CD14-positive monocyte (primary cell): ENCODE data around the gene SHC2. TPM values are rescaled to one million over a fixed set of nuclear protein-coding genes. Genes with fewer than 3 reads are reported as not detected.

Experiments
- DNase-seq, 3 donors: peaks; one replicate each; pipeline ENCODE4 v3.0.0-alpha.2; 2011 to 2022
- H2AFZ ChIP-seq: 2 replicates; pipeline ENCODE4 v1.6.0; 2012; ENCODE audit warnings: mild to moderate bottlenecking, low read depth, low read length, inconsistent platforms; ENCODE audit not compliant: insufficient read depth, poor library complexity, severe bottlenecking
- H3K27ac ChIP-seq, 2 donors: 1 replicate in 1 of 2; 2 replicates in 1 of 2; pipeline ENCODE4 v1.5.1; 2012 to 2013; ENCODE audit warnings: low read length in 2 of 2, control low read depth in 1 of 2, inconsistent platforms in 1 of 2, low read depth in 1 of 2, mild to moderate bottlenecking in 1 of 2
- H3K27me3 ChIP-seq, 2 donors: one replicate each; pipeline versions ENCODE4 v1.6.0 to v1.6.1; 2011 to 2013; ENCODE audit warnings: low read length in 2 of 2; ENCODE audit not compliant: control insufficient read depth in 2 of 2, insufficient read depth in 2 of 2
- H3K36me3 ChIP-seq, 2 donors: replicated peaks in 1 of 2; 1 replicate in 1 of 2; 2 replicates in 1 of 2; pipeline versions ENCODE4 v1.5.1 to v1.6.1; 2012 to 2013; ENCODE audit warnings: low read length in 2 of 2, control low read depth in 1 of 2, inconsistent platforms in 1 of 2, mild to moderate bottlenecking in 1 of 2; ENCODE audit not compliant: insufficient read depth in 2 of 2, control insufficient read depth in 1 of 2
- H3K4me1 ChIP-seq, 2 donors: 1 replicate in 1 of 2; 2 replicates in 1 of 2; pipeline versions ENCODE4 v1.5.1 to v1.6.1; 2012 to 2013; ENCODE audit warnings: low read length in 2 of 2, control low read depth in 1 of 2, inconsistent platforms in 1 of 2, mild to moderate bottlenecking in 1 of 2, moderate library complexity in 1 of 2; ENCODE audit not compliant: insufficient read depth in 2 of 2, control insufficient read depth in 1 of 2
- H3K4me2 ChIP-seq: replicated peaks from 2 replicates; pipeline ENCODE3; 2012; ENCODE audit warnings: low read length, moderate library complexity, mild to moderate bottlenecking; ENCODE audit not compliant: poor library complexity, severe bottlenecking; ENCODE audit errors: extremely low read depth
- H3K4me3 ChIP-seq, 3 experiments: fragments of 200-600 bp in 1 of 3; sonication (generic) in 1 of 3; replicated peaks in 1 of 3; 1 replicate in 2 of 3; 2 replicates in 1 of 3; pipeline ENCODE4 v1.5.1; 2011 to 2013; ENCODE audit warnings: low read length in 3 of 3, mild to moderate bottlenecking in 3 of 3, control low read depth in 2 of 3, low read depth in 2 of 3, inconsistent platforms in 1 of 3, moderate library complexity in 1 of 3
- H3K79me2 ChIP-seq: 2 replicates; pipeline ENCODE4 v1.6.0; 2012; ENCODE audit warnings: mild to moderate bottlenecking, control low read depth, inconsistent platforms, low read length, moderate library complexity; ENCODE audit not compliant: insufficient read depth
- H3K9ac ChIP-seq: 2 replicates; pipeline ENCODE4 v1.6.0; 2017; ENCODE audit warnings: low read length, mild to moderate bottlenecking; ENCODE audit not compliant: insufficient read depth, poor library complexity, severe bottlenecking
- H3K9me3 ChIP-seq, 2 donors: replicated peaks in 1 of 2; 1 replicate in 1 of 2; 2 replicates in 1 of 2; pipeline versions ENCODE4 v1.5.1 to v1.6.1; 2012 to 2013; ENCODE audit warnings: low read length in 2 of 2, control low read depth in 1 of 2; ENCODE audit not compliant: control insufficient read depth in 1 of 2, insufficient read depth in 1 of 2
- H4K20me1 ChIP-seq: 2 replicates; pipeline ENCODE4 v1.6.0; 2012; ENCODE audit warnings: mild to moderate bottlenecking, low read length, control low read depth, moderate library complexity; ENCODE audit not compliant: insufficient read depth
- H3K27ac Mint-ChIP-seq, 7 donors: one replicate each; pipeline ENCODE4 v1.8.0; 2020; ENCODE audit warnings: mild to moderate bottlenecking in 7 of 7, mixed read lengths in 7 of 7, moderate library complexity in 6 of 7, inconsistent platforms in 2 of 7
- H3K27me3 Mint-ChIP-seq, 3 donors: one replicate each; pipeline ENCODE4 v1.8.0; 2021 to 2022; ENCODE audit warnings: low read depth in 3 of 3, mild to moderate bottlenecking in 3 of 3, mixed read lengths in 3 of 3, moderate library complexity in 3 of 3, inconsistent platforms in 1 of 3
- H3K36me3 Mint-ChIP-seq, 2 donors: one replicate each; pipeline ENCODE4 v1.8.0; 2020; ENCODE audit warnings: mixed read lengths in 2 of 2, inconsistent platforms in 1 of 2, mild to moderate bottlenecking in 1 of 2
- H3K4me1 Mint-ChIP-seq: one replicate; pipeline ENCODE4 v1.8.0; 2020; ENCODE audit warnings: mild to moderate bottlenecking, mixed read lengths
- H3K4me3 Mint-ChIP-seq, 2 donors: one replicate each; pipeline ENCODE4 v1.8.0; 2020; ENCODE audit warnings: mild to moderate bottlenecking in 2 of 2, mixed read lengths in 2 of 2, moderate library complexity in 1 of 2
- H3K9me3 Mint-ChIP-seq, 7 donors: one replicate each; pipeline ENCODE4 v1.8.0; 2020 to 2022; ENCODE audit warnings: mixed read lengths in 7 of 7, mild to moderate bottlenecking in 6 of 7, moderate library complexity in 6 of 7, inconsistent platforms in 2 of 7
- CTCF ChIP-seq: fragments of 200-600 bp; IDR thresholded peaks from one replicate; pipeline ENCODE4 v1.8.0; 2022; ENCODE audit warnings: antibody characterized with exemption, mild to moderate bottlenecking
- WGBS: methylation state at CpG from one replicate; pipeline ENCODE4 v1.1.5; 2013; ENCODE audit warnings: missing lambda C conversion rate; ENCODE audit not compliant: insufficient coverage; 5-methylcytosine and 5-hydroxymethylcytosine counted together
- intact Hi-C, 2 donors: fragments of 100-400 bp; cut with micrococcal nuclease; formaldehyde crosslinking; loops; one replicate each; pipeline versions ENCODE4 v1.15.0 to v1.15.1; 2023
- polyA plus RNA-seq, 3 donors: library from polyadenylated mRNA; depleted of rRNA in 1 of 3; unstranded in 2 of 3; stranded (reverse) in 1 of 3; fragments of 300-500 nt in 2 of 3; fragments of >200 nt in 1 of 3; fragmentation: Illumina TruSeq in 2 of 3; gene quantifications; 1 replicate in 2 of 3; 2 replicates in 1 of 3; pipeline ENCODE4 v1.2.3, GENCODE V29; 2012 to 2021

Gene SHC2
- polyA plus RNA-seq, 3 donors: not detected

GRCh38 chr19:371501-372168 is 89.2 kb downstream of the SHC2 start:
- intact Hi-C loops: no loop called here
- Histone ChIP-seq H3K4me3 (no peak overlapping the region), H3K79me2 (no peaks in the 10 kb centered on the region), H3K4me2 (no peak overlapping the region), H4K20me1 (no peaks in the 10 kb centered on the region), H3K9me3 (no peaks in the 10 kb centered on the region), H3K4me1 (no peaks in the 10 kb centered on the region), H2AFZ (no peak overlapping the region), H3K9ac (no peak overlapping the region), H3K27ac (no peak overlapping the region), H3K36me3 (no peaks in the 10 kb centered on the region), H3K27me3 (no peaks in the 10 kb centered on the region)
- WGBS: 74% methylated on average over 12 of the region's 17 CpGs
- Mint-ChIP-seq H3K36me3 (no peaks in the 10 kb centered on the region), H3K4me1 (no peaks in the 10 kb centered on the region), H3K9me3 (peaks cover 0 to 4% (median 2%) of the 10 kb centered on the region in 7 donors), H3K27ac (no peak overlapping the region), H3K4me3 (no peak overlapping the region), H3K27me3 (peaks cover 11 to 36% (median 18%) of the 10 kb centered on the region in 3 donors)
- TF ChIP-seq CTCF: no peak
- DNase-seq: no peak

- no peak overlapping the region for H3K4me3 ChIP-seq
- Mint-ChIP-seq H3K4me3 (no peak overlapping the region), H3K9me3 (peaks cover 0 to 3% (median 2%) of the 10 kb centered on the region in 7 donors), H3K4me1 (no peaks in the 10 kb centered on the region), H3K27ac (no peak overlapping the region), H3K36me3 (no peaks in the 10 kb centered on the region), H3K27me3 (peaks cover 11 to 34% (median 17%) of the 10 kb centered on the region in 3 donors)
- no peak overlapping the region for H3K4me2 ChIP-seq
- 93% methylated on average over 39 of the region's 43 CpGs for WGBS
- no peak for TF ChIP-seq CTCF
- H2AFZ ChIP-seq: no peak overlapping the region
- intact Hi-C loops: no loop called here
- H3K9me3 ChIP-seq: no peaks in the 10 kb centered on the region
- no peaks in the 10 kb centered on the region for H3K79me2 ChIP-seq
- no peaks in the 10 kb centered on the region for H3K4me1 ChIP-seq
- no peaks in the 10 kb centered on the region for H3K27me3 ChIP-seq
- H3K36me3 ChIP-seq: no peaks in the 10 kb centered on the region
- H3K27ac ChIP-seq: no peak overlapping the region
- no peak overlapping the region for H3K9ac ChIP-seq
- H4K20me1 ChIP-seq: no peaks in the 10 kb centered on the region
- no peak for DNase-seq
Observed at GRCh38 chr19:370641-371330, 90.0 kb downstream of the SHC2 start.
